ENCODE measurements around the gene AFP. TPM values are rescaled to one million over a fixed set of nuclear protein-coding genes. Genes with fewer than 3 reads are reported as not detected.

AFP gene
- total RNA-seq, 2 experiments from 2014 or later, result not detected

GRCh38 chr4:73438048-73438447 is 2.0 kb downstream of the AFP start:
- ChIA-PET POLR2A (interaction anchor here (0.8 to 1.6 kb wide), 4 partner anchors 13 to 86 kb away, joined by 3 to 4 read pairs (median 4); no protein-coding TSS in a partner anchor), CTCF (ENCODE audit: unreplicated experiment) (no interaction called here)
- H3K27ac ChIP-seq (ENCODE audit: low read depth, low read length, poor library complexity, severe bottlenecking), result no peak overlapping the region
- no TSS peak for BruUV-seq (replicated peaks)
- no peaks in the 10 kb centered on the region for H3K36me3 ChIP-seq (ENCODE audit: insufficient read depth, low read length)
- H3K79me2 ChIP-seq (ENCODE audit: insufficient read depth, low read depth, low read length), result no peaks in the 10 kb centered on the region
- H2AFZ ChIP-seq (ENCODE audit: low read length), result no peak overlapping the region
- no peaks in the 10 kb centered on the region for H3K9me3 ChIP-seq (ENCODE audit: low read length)
- no peaks in the 10 kb centered on the region for H3K4me1 ChIP-seq (ENCODE audit: insufficient read depth, low read length, poor library complexity, severe bottlenecking)
- no peaks in the 10 kb centered on the region for H4K20me1 ChIP-seq (ENCODE audit: insufficient read depth, low read length)
- intact Hi-C loops (cut with micrococcal nuclease; ENCODE audit: unreplicated experiment), result no loop called here
- no peak for DNase-seq (ENCODE audit: low spot score)
- no peak for TF ChIP-seq EZH2phosphoT487 (IDR thresholded peaks at IDR 0.05; ENCODE audit: borderline replicate concordance, low read depth, low read length)
- TF ChIP-seq, protein P1, sequence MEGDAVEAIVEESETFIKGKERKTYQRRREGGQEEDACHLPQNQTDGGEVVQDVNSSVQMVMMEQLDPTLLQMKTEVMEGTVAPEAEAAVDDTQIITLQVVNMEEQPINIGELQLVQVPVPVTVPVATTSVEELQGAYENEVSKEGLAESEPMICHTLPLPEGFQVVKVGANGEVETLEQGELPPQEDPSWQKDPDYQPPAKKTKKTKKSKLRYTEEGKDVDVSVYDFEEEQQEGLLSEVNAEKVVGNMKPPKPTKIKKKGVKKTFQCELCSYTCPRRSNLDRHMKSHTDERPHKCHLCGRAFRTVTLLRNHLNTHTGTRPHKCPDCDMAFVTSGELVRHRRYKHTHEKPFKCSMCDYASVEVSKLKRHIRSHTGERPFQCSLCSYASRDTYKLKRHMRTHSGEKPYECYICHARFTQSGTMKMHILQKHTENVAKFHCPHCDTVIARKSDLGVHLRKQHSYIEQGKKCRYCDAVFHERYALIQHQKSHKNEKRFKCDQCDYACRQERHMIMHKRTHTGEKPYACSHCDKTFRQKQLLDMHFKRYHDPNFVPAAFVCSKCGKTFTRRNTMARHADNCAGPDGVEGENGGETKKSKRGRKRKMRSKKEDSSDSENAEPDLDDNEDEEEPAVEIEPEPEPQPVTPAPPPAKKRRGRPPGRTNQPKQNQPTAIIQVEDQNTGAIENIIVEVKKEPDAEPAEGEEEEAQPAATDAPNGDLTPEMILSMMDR (conservative IDR thresholded peaks at IDR 0.05; ENCODE audit: low read length), result no peak
- no peak overlapping the region for H3K4me2 ChIP-seq (ENCODE audit: low read length)
- no peak overlapping the region for H3K4me3 ChIP-seq (ENCODE audit: low read depth, low read length, poor library complexity, severe bottlenecking)
- H3K9me2 ChIP-seq (ENCODE audit: insufficient read depth, low read length), result no peaks in the 10 kb centered on the region

GRCh38 chr4:73438582-73439215 is 2.7 kb downstream of the AFP start:
- Histone ChIP-seq H3K27ac (ENCODE audit: low read depth, low read length, poor library complexity, severe bottlenecking) (no peak overlapping the region), H3K36me3 (ENCODE audit: insufficient read depth, low read length) (no peaks in the 10 kb centered on the region), H3K9me3 (ENCODE audit: low read length) (no peaks in the 10 kb centered on the region), H4K20me1 (ENCODE audit: insufficient read depth, low read length) (no peaks in the 10 kb centered on the region), H3K9me2 (ENCODE audit: insufficient read depth, low read length) (no peaks in the 10 kb centered on the region), H3K4me2 (ENCODE audit: low read length) (no peak overlapping the region), H3K4me3 (ENCODE audit: low read depth, low read length, poor library complexity, severe bottlenecking) (no peak overlapping the region), H3K79me2 (ENCODE audit: insufficient read depth, low read depth, low read length) (no peaks in the 10 kb centered on the region), H2AFZ (ENCODE audit: low read length) (no peak overlapping the region), H3K4me1 (ENCODE audit: insufficient read depth, low read length, poor library complexity, severe bottlenecking) (no peaks in the 10 kb centered on the region)
- CTCF ChIA-PET (ENCODE audit: unreplicated experiment), result no interaction called here
- POLR2A ChIA-PET, result interaction anchor here (0.6 to 1.6 kb wide), 8 partner anchors 14 to 647 kb away, joined by 3 to 4 read pairs (median 3); no protein-coding TSS in a partner anchor
- DNase-seq (ENCODE audit: low spot score), result no peak
- TF ChIP-seq, protein P1 (conservative IDR thresholded peaks at IDR 0.05; ENCODE audit: low read length), result no peak
- BruUV-seq (replicated peaks), result no TSS peak
- intact Hi-C loops (cut with micrococcal nuclease; ENCODE audit: unreplicated experiment), result no loop called here

DNA sequence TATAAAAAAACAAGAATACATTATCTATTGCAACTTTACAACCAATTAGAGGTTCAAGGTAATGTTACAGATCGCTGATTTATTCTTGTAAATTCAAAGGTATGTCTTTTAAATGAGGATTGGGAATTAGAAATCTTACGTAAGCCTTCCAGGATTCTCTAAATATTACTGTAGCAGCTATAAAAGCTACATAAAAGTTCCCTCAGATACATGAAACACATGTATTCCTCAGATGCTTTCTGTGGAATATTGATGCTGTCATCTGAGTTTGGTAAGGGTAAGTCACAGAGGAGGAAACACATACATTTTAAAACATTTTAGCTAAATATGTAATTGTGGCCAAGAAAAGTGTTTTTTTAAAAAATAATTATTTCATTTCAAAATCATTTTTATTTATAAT is 3.4 kb downstream of the AFP start:
- Histone ChIP-seq H4K20me1 (ENCODE audit: insufficient read depth, low read length) (no peaks in the 10 kb centered on the region), H3K9me2 (ENCODE audit: insufficient read depth, low read length) (no peaks in the 10 kb centered on the region), H3K79me2 (ENCODE audit: insufficient read depth, low read depth, low read length) (no peaks in the 10 kb centered on the region), H3K4me1 (ENCODE audit: insufficient read depth, low read length, poor library complexity, severe bottlenecking) (no peaks in the 10 kb centered on the region), H3K9me3 (ENCODE audit: low read length) (no peaks in the 10 kb centered on the region), H3K4me2 (ENCODE audit: low read length) (no peak overlapping the region), H3K4me3 (ENCODE audit: low read depth, low read length, poor library complexity, severe bottlenecking) (no peak overlapping the region), H3K36me3 (ENCODE audit: insufficient read depth, low read length) (no peaks in the 10 kb centered on the region), H2AFZ (ENCODE audit: low read length) (no peak overlapping the region), H3K27ac (ENCODE audit: low read depth, low read length, poor library complexity, severe bottlenecking) (no peak overlapping the region)
- DNase-seq (ENCODE audit: low spot score), result no peak
- ChIA-PET POLR2A (interaction anchor here (0.6 to 1.6 kb wide), 3 partner anchors 19 to 98 kb away, joined by 3 to 4 read pairs (median 3); no protein-coding TSS in a partner anchor), CTCF (ENCODE audit: unreplicated experiment) (no interaction called here)
- BruUV-seq (replicated peaks), result no TSS peak
- TF ChIP-seq, protein P1 (conservative IDR thresholded peaks at IDR 0.05; ENCODE audit: low read length), result no peak
- TF ChIP-seq EZH2phosphoT487 (IDR thresholded peaks at IDR 0.05; ENCODE audit: borderline replicate concordance, low read depth, low read length), result no peak
- intact Hi-C loops (cut with micrococcal nuclease; ENCODE audit: unreplicated experiment), result no loop called here

Measured in OCI-LY7 (cell line).